ENCODE data around the gene POLR3GL. TPM values are rescaled to one million over a fixed set of nuclear protein-coding genes. Genes with fewer than 3 reads are reported as not detected.
"Not testable (repeated sequence)": the region's sequence is repeated elsewhere in the genome, so short reads cannot be mapped to it uniquely, and the experiment has no call there.

The POLR3GL gene
- polyA plus RNA-seq, 1 experiment = 25.0 TPM

DNA sequence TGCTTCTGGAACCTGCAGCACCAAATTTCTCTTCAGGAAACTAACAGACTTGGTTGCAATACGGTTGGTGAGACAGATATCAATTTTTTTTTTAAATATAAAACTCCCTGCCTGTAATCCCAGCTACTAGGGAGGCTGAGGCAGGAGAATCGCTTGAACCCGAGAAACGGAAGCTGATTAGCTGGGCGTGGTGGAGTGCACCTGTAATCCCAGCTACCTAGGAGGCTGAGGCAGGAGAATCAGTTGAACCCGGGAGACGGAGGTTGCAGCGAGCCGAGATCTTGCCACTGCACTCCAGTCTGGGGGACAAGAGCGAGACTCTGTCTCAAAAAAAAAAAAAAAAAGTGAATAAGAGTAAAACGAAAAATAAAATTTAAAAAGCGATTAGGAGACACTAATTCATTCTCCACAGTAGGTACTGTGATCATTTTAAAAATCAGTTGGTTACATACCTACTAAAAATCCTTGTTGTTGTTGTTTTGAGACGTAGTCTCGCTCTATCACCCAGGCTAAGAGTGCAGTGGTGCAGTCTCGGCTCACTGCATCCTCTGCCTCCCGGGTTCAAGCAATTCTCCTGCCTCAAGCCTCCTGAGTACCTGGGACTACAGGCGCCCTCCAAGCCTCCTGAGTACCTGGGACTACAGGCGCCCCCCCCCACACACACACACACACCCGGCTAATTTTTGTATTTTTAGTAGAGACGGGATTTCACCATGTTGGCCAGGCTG lies 36.4 kb upstream of the POLR3GL start:
- TF ChIP-seq, protein P1, sequence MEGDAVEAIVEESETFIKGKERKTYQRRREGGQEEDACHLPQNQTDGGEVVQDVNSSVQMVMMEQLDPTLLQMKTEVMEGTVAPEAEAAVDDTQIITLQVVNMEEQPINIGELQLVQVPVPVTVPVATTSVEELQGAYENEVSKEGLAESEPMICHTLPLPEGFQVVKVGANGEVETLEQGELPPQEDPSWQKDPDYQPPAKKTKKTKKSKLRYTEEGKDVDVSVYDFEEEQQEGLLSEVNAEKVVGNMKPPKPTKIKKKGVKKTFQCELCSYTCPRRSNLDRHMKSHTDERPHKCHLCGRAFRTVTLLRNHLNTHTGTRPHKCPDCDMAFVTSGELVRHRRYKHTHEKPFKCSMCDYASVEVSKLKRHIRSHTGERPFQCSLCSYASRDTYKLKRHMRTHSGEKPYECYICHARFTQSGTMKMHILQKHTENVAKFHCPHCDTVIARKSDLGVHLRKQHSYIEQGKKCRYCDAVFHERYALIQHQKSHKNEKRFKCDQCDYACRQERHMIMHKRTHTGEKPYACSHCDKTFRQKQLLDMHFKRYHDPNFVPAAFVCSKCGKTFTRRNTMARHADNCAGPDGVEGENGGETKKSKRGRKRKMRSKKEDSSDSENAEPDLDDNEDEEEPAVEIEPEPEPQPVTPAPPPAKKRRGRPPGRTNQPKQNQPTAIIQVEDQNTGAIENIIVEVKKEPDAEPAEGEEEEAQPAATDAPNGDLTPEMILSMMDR (IDR thresholded peaks at IDR 0.05; ENCODE audit: low read depth, low read length) = no peak
- Histone ChIP-seq H3K9me3 (ENCODE audit: control insufficient read depth, insufficient read depth, low read length) (no peaks in the 10 kb centered on the region), H3K4me3 (ENCODE audit: low read depth, low read length) (peak overlapping the region; percentile 85), H3K27ac (ENCODE audit: low read depth, low read length) (peak overlapping the region; percentile 80), H3K27me3 (ENCODE audit: control insufficient read depth, insufficient read depth, low read length) (no peaks in the 10 kb centered on the region)
- no peak for DNase-seq (ENCODE audit: low read depth, low spot score)
- ChIA-PET POLR2A (interaction anchor here (0.9 to 2.7 kb wide), 13 partner anchors 8 to 83 kb away, joined by 3 to 21 read pairs (median 8); partner anchors contain the start of genes ANKRD34A, LIX1L, NUDT17 and PEX11B), CTCF (interaction anchor here (0.6 to 2.2 kb wide), 19 partner anchors 9 to 201 kb away, joined by 3 to 17 read pairs (median 4); partner anchors contain the start of genes ANKRD34A, NUDT17, PEX11B and PIAS3)

DNA sequence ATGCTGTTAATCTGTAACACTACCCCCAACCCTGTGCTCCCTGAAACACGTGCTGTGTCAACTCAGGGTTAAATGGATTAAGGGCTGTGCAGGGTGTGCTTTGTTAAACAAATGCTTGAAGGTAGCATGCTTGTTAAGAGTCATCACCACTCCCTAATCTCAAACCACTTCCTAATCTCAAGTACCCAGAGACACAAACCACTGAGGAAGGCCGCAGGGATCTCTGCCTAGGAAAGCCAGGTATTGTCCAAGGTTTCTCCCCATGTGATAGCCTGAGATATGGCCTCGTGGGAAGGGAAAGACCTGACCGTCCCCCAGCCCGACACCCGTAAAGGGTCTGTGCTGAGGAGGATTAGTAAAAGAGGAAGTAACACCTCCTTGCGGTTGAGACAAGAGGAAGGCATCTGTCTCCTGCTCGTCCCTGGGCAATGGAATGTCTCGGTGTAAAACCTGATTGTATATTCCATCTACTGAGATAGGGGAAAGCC lies 31.9 kb upstream of the POLR3GL start:
- H3K9me3 ChIP-seq (ENCODE audit: control insufficient read depth, insufficient read depth, low read length); H3K4me3 ChIP-seq (ENCODE audit: low read depth, low read length); DNase-seq (ENCODE audit: low read depth, low spot score); H3K27me3 ChIP-seq (ENCODE audit: control insufficient read depth, insufficient read depth, low read length); POLR2A ChIA-PET; H3K27ac ChIP-seq (ENCODE audit: low read depth, low read length): not testable (repeated sequence)
- CTCF ChIA-PET = interaction anchor here (0.6 kb wide), 1 partner anchor 10 kb away, joined by 3 read pairs; no protein-coding TSS in a partner anchor

DNA sequence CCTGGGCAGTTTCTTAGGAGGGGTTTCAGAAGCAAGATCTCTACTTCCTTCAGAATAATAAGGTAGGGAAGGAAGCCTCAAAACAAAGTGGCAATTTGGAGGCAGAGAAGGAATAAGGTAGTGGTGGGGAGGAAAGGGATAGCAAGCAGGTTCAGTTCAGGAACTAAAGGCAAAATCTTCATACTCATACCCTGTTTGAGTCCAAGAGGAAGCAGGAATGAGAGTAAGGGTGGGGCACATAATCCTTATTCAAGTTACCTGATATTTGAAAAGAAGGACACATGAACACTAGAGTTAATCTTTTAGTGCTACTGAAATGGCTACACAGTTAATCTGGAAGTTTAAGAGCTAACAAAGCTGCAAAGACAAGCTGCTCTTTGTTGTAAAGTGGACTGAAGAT lies 28.8 kb upstream of the POLR3GL start:
- CTCF ChIA-PET = interaction anchor here (1.1 kb wide), 1 partner anchor 9 kb away, joined by 3 read pairs; no protein-coding TSS in a partner anchor
- DNase-seq (ENCODE audit: low read depth, low spot score) = no peak
- TF ChIP-seq, protein P1 (IDR thresholded peaks at IDR 0.05; ENCODE audit: low read depth, low read length) = no peak
- Histone ChIP-seq H3K27ac (ENCODE audit: low read depth, low read length) (no peak overlapping the region), H3K9me3 (ENCODE audit: control insufficient read depth, insufficient read depth, low read length) (no peaks in the 10 kb centered on the region), H3K27me3 (ENCODE audit: control insufficient read depth, insufficient read depth, low read length) (no peaks in the 10 kb centered on the region), H3K4me3 (ENCODE audit: low read depth, low read length) (no peak overlapping the region)
- POLR2A ChIA-PET = interaction anchor here (1.1 kb wide), 1 partner anchor 8 kb away, joined by 4 read pairs; the partner anchor contains the start of gene RBM8A

DNA sequence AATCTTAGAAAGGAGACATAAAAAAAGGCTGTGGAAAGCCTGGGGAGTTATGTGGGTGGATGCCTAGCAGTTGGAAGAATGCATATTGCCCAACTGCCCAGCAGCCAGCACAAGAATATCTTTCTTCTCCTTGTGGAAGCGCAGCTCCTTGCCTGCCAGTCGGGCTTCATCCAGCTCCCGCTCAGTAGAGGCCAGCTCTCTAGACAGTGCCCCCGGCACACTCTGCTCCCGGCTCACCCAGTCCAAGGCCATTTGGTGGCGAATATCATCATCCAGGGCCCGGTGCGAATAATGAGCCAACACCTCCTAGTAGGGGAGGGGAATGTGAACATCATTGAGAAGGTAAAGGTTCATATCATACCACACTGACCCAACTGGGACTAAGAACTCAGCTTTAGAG lies 28.2 kb upstream of the POLR3GL start:
- H3K4me3 ChIP-seq (ENCODE audit: low read depth, low read length) = no peak overlapping the region
- no peaks in the 10 kb centered on the region for H3K9me3 ChIP-seq (ENCODE audit: control insufficient read depth, insufficient read depth, low read length)
- no peaks in the 10 kb centered on the region for H3K27me3 ChIP-seq (ENCODE audit: control insufficient read depth, insufficient read depth, low read length)
- DNase-seq (ENCODE audit: low read depth, low spot score) = no peak
- ChIA-PET POLR2A (interaction anchor here (1.1 kb wide), 1 partner anchor 9 kb away, joined by 4 read pairs; the partner anchor contains the start of gene RBM8A), CTCF (interaction anchor here (1.1 to 2.4 kb wide), 2 partner anchors 10 to 27 kb away, joined by 3 to 6 read pairs; partner anchors contain the start of gene ITGA10)
- TF ChIP-seq, protein P1 (IDR thresholded peaks at IDR 0.05; ENCODE audit: low read depth, low read length) = no peak
- H3K27ac ChIP-seq (ENCODE audit: low read depth, low read length) = no peak overlapping the region

DNA sequence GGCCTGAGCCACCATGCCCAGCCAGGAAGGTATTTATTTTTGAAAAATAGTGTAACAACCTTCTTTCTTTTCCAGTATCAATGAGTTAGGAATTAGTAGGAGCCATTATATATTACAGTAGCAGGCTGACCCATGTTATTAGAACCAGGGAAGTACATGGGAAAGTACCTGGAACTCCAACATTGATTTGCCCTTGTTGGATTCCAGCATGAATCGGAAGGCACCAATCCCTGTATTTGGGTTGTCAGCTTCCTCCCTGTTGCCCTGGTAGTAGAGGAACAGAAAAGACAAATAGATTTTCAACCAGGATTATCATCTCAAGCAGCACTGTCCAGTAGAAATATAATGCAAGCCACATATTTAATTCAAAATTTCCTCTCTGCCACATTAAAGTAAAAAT lies 27.1 kb upstream of the POLR3GL start:
- CTCF ChIA-PET = interaction anchor here (1.5 to 2.4 kb wide), 3 partner anchors 10 to 70 kb away, joined by 3 to 6 read pairs (median 3); partner anchors contain the start of genes ITGA10 and RBM8A
- H3K27ac ChIP-seq (ENCODE audit: low read depth, low read length) = no peak overlapping the region
- TF ChIP-seq, protein P1 (IDR thresholded peaks at IDR 0.05; ENCODE audit: low read depth, low read length) = no peak

More for the DNA sequence above, 27.1 kb upstream of the POLR3GL start:
- POLR2A ChIA-PET = no interaction called here
- DNase-seq (ENCODE audit: low read depth, low spot score) = no peak
- Histone ChIP-seq H3K27me3 (ENCODE audit: control insufficient read depth, insufficient read depth, low read length) (no peaks in the 10 kb centered on the region), H3K9me3 (ENCODE audit: control insufficient read depth, insufficient read depth, low read length) (no peaks in the 10 kb centered on the region), H3K4me3 (ENCODE audit: low read depth, low read length) (no peak overlapping the region)
